NB4 (cell line): Measurements from ENCODE around the gene SLC6A18.

Source experiments
- MYC ChIP-seq: IDR thresholded peaks from 2 replicates; pipeline ENCODE4 v1.6.1; 2011; ENCODE audit warnings: low read depth, low read length
- POLR2A ChIP-seq: IDR thresholded peaks from 2 replicates; pipeline ENCODE4 v1.6.1; 2011; ENCODE audit warnings: mild to moderate bottlenecking; ENCODE audit not compliant: insufficient read length; ENCODE audit errors: extremely low read depth
- TF ChIP-seq, protein P1 (sequence below): IDR thresholded peaks from one replicate; pipeline ENCODE4 v1.5.1; 2012; ENCODE audit warnings: low read depth, low read length
- TF ChIP-seq, protein P2 (sequence below): IDR thresholded peaks from 2 replicates; pipeline ENCODE4 v1.6.1; 2011; ENCODE audit warnings: low read depth, low read length

- TF ChIP-seq, protein P1, sequence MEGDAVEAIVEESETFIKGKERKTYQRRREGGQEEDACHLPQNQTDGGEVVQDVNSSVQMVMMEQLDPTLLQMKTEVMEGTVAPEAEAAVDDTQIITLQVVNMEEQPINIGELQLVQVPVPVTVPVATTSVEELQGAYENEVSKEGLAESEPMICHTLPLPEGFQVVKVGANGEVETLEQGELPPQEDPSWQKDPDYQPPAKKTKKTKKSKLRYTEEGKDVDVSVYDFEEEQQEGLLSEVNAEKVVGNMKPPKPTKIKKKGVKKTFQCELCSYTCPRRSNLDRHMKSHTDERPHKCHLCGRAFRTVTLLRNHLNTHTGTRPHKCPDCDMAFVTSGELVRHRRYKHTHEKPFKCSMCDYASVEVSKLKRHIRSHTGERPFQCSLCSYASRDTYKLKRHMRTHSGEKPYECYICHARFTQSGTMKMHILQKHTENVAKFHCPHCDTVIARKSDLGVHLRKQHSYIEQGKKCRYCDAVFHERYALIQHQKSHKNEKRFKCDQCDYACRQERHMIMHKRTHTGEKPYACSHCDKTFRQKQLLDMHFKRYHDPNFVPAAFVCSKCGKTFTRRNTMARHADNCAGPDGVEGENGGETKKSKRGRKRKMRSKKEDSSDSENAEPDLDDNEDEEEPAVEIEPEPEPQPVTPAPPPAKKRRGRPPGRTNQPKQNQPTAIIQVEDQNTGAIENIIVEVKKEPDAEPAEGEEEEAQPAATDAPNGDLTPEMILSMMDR: no peak
- TF ChIP-seq, protein P2, sequence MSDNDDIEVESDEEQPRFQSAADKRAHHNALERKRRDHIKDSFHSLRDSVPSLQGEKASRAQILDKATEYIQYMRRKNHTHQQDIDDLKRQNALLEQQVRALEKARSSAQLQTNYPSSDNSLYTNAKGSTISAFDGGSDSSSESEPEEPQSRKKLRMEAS: no peak
- TF ChIP-seq POLR2A (no peak), MYC (no peak)
These were observed 34.8 kb downstream of the SLC6A18 start for GRCh38 chr5:1259806-1260480.
